SU-DHL-6 (cell line): ENCODE measurements around the gene SP140.
"Not testable (repeated sequence)": the region's sequence is repeated elsewhere in the genome, so short reads cannot be mapped to it uniquely, and the experiment has no call there.

Source experiments
- H2AFZ ChIP-seq: fragments of 200-600 bp; sonication (generic); 2 replicates; pipeline ENCODE4 v1.6.1; 2014; ENCODE audit warnings: low read depth, mild to moderate bottlenecking, moderate library complexity, mixed read lengths, antibody characterized with exemption, low read length; ENCODE audit not compliant: severe bottlenecking
- H3F3A ChIP-seq: fragments of 200-600 bp; shearing (Covaris generic); 2 replicates; pipeline ENCODE4 v1.6.0; 2016; ENCODE audit warnings: antibody characterized with exemption, mild to moderate bottlenecking; ENCODE audit not compliant: insufficient read depth
- H3K27ac ChIP-seq: fragments of 200-600 bp; sonication (generic); 2 replicates; pipeline ENCODE4 v1.5.1; 2016; ENCODE audit warnings: low read depth, mild to moderate bottlenecking, low read length, moderate library complexity, mixed read lengths
- H3K27me3 ChIP-seq: fragments of 200-600 bp; sonication (generic), shearing (Covaris generic); 2 replicates; pipeline ENCODE4 v1.6.0; 2014; ENCODE audit warnings: mild to moderate bottlenecking, low read length
- H3K36me3 ChIP-seq: fragments of 200-600 bp; sonication (generic); 2 replicates; pipeline ENCODE4 v1.6.1; 2014; ENCODE audit warnings: mild to moderate bottlenecking, low read length, mixed read lengths
- H3K4me2 ChIP-seq: fragments of 300-600, 200-600 bp; shearing (Covaris generic), sonication (generic); 2 replicates; pipeline ENCODE4 v1.6.0; 2014; ENCODE audit warnings: low read length, low read depth, mild to moderate bottlenecking; ENCODE audit not compliant: poor library complexity, severe bottlenecking
- H3K4me3 ChIP-seq: fragments of 200-600 bp; sonication (generic); 2 replicates; pipeline ENCODE4 v1.5.1; 2014; ENCODE audit warnings: antibody characterized with exemption, low read length, mild to moderate bottlenecking, mixed read lengths; ENCODE audit not compliant: insufficient read depth, poor library complexity, severe bottlenecking
- H3K79me2 ChIP-seq: fragments of 200-600 bp; sonication (generic); 2 replicates; pipeline ENCODE4 v1.6.1; 2014; ENCODE audit warnings: mild to moderate bottlenecking, low read length, moderate library complexity; ENCODE audit not compliant: insufficient read depth
- H3K9ac ChIP-seq: fragments of 200-600 bp; sonication (generic); 2 replicates; pipeline ENCODE4 v1.7.0; 2014; ENCODE audit warnings: mild to moderate bottlenecking, low read length
- H3K9me2 ChIP-seq: fragments of 200-600 bp; sonication (generic); replicated peaks from 2 replicates; pipeline ENCODE4 v1.6.1; 2014; ENCODE audit warnings: low read length; ENCODE audit not compliant: insufficient read depth
- H3K9me3 ChIP-seq: fragments of 200-600 bp; sonication (generic); 2 replicates; pipeline ENCODE4 v1.6.1; 2014; ENCODE audit warnings: low read length, mixed read lengths; ENCODE audit not compliant: insufficient read depth
- H4K20me1 ChIP-seq: fragments of 200-600 bp; sonication (generic); 2 replicates; pipeline ENCODE4 v1.6.1; 2014; ENCODE audit warnings: low read depth, mild to moderate bottlenecking, antibody characterized with exemption, low read length, moderate library complexity, mixed read lengths
- EZH2phosphoT487 ChIP-seq: fragments of 200-600 bp; sonication (generic), shearing (Covaris generic); conservative IDR thresholded peaks from 2 replicates; pipeline ENCODE4 v1.6.1; 2018; ENCODE audit warnings: mild to moderate bottlenecking, antibody characterized with exemption, low read length, moderate library complexity, mixed read lengths
- TF ChIP-seq, protein P1 (sequence below): fragments of 200-600 bp; sonication (generic); IDR thresholded peaks from one replicate; pipeline ENCODE4 v1.5.1; 2017; ENCODE audit warnings: antibody characterized with exemption, mild to moderate bottlenecking, low read length, moderate library complexity; ENCODE audit not compliant: insufficient read depth, poor library complexity, severe bottlenecking

The SP140 gene

DNA sequence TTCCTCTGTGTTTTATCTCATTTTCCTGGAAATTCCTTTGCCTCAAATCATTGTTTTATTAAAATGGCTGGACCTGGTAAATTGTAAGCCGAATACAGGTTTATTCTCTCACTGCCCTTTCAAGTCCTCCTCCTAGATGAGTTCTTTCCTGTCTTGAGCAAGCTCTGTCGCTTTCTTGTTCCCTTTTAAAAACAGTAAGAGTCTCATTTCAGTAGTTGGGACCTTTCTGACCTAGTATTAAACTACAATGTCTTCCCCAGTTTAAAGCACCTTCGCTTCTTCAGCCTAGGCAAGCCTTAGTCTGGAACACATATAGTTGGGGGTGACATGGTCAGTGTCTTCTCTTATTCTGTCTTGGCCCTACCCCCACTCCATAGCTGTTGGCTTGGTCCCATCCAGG is 60.5 kb downstream of the SP140 start:
- H3K27ac ChIP-seq: no peak overlapping the region
- no peaks in the 10 kb centered on the region for H3K79me2 ChIP-seq
- H3K4me2 ChIP-seq: no peak overlapping the region
- TF ChIP-seq EZH2phosphoT487: no peak
- TF ChIP-seq, protein P1, sequence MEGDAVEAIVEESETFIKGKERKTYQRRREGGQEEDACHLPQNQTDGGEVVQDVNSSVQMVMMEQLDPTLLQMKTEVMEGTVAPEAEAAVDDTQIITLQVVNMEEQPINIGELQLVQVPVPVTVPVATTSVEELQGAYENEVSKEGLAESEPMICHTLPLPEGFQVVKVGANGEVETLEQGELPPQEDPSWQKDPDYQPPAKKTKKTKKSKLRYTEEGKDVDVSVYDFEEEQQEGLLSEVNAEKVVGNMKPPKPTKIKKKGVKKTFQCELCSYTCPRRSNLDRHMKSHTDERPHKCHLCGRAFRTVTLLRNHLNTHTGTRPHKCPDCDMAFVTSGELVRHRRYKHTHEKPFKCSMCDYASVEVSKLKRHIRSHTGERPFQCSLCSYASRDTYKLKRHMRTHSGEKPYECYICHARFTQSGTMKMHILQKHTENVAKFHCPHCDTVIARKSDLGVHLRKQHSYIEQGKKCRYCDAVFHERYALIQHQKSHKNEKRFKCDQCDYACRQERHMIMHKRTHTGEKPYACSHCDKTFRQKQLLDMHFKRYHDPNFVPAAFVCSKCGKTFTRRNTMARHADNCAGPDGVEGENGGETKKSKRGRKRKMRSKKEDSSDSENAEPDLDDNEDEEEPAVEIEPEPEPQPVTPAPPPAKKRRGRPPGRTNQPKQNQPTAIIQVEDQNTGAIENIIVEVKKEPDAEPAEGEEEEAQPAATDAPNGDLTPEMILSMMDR: no peak
- no peaks in the 10 kb centered on the region for H3K9me2 ChIP-seq
- peaks cover 40% of the 10 kb centered on the region for H3K36me3 ChIP-seq
- no peaks in the 10 kb centered on the region for H3K27me3 ChIP-seq
- H2AFZ ChIP-seq: no peak overlapping the region
- no peaks in the 10 kb centered on the region for H4K20me1 ChIP-seq
- H3K4me3 ChIP-seq: no peak overlapping the region
- no peak overlapping the region for H3K9ac ChIP-seq
- H3F3A ChIP-seq: no peaks in the 10 kb centered on the region
- H3K9me3 ChIP-seq: no peaks in the 10 kb centered on the region

GRCh38 chr2:230289311-230289710 is 63.8 kb downstream of the SP140 start:
- not testable (repeated sequence) for H3K79me2 ChIP-seq, H3F3A ChIP-seq, H2AFZ ChIP-seq, H3K9ac ChIP-seq, H3K4me2 ChIP-seq, H4K20me1 ChIP-seq, H3K4me3 ChIP-seq, H3K27me3 ChIP-seq, H3K9me3 ChIP-seq, H3K9me2 ChIP-seq, H3K27ac ChIP-seq
- H3K36me3 ChIP-seq: peaks cover 53% of the 10 kb centered on the region

GRCh38 chr2:230295192-230295591 is 69.7 kb downstream of the SP140 start:
- no peaks in the 10 kb centered on the region for H3F3A ChIP-seq
- H3K4me3 ChIP-seq: no peak overlapping the region
- H3K36me3 ChIP-seq: peaks cover 54% of the 10 kb centered on the region
- no peaks in the 10 kb centered on the region; the same call in 1 of the 2 replicates for H3K9me3 ChIP-seq
- H2AFZ ChIP-seq: no peak overlapping the region
- no peak overlapping the region for H3K4me2 ChIP-seq
- no peaks in the 10 kb centered on the region for H3K79me2 ChIP-seq
- H3K27me3 ChIP-seq: no peaks in the 10 kb centered on the region
- H3K9me2 ChIP-seq: no peaks in the 10 kb centered on the region
- no peak overlapping the region for H3K27ac ChIP-seq
- TF ChIP-seq, protein P1: no peak
- no peak for TF ChIP-seq EZH2phosphoT487
- H3K9ac ChIP-seq: no peak overlapping the region
- H4K20me1 ChIP-seq: no peaks in the 10 kb centered on the region

- no peak overlapping the region for H3K27ac ChIP-seq
- H3F3A ChIP-seq: no peaks in the 10 kb centered on the region
- H3K4me3 ChIP-seq: no peak overlapping the region
- no peaks in the 10 kb centered on the region for H4K20me1 ChIP-seq
- no peaks in the 10 kb centered on the region for H3K79me2 ChIP-seq
- H2AFZ ChIP-seq: no peak overlapping the region
- no peak overlapping the region for H3K9ac ChIP-seq
- TF ChIP-seq EZH2phosphoT487: no peak
- no peak overlapping the region for H3K4me2 ChIP-seq
- H3K9me3 ChIP-seq: no peaks in the 10 kb centered on the region; the same call in 1 of the 2 replicates
- H3K9me2 ChIP-seq: no peaks in the 10 kb centered on the region
- peaks cover 38% of the 10 kb centered on the region for H3K36me3 ChIP-seq
- H3K27me3 ChIP-seq: no peaks in the 10 kb centered on the region
Measured at GRCh38 chr2:230296917-230297316, 71.4 kb downstream of the SP140 start.
